Central memory CD4-positive, alpha-beta T cell (primary cell): Measurements from ENCODE around the gene SH3RF3.

Experiments used
- DNase-seq: peaks from one replicate; pipeline ENCODE4 v3.0.0; 2022

SH3RF3 gene

GRCh38 chr2:109342256-109342850 is 213.3 kb downstream of the SH3RF3 start:
- no peak for DNase-seq

GRCh38 chr2:109342930-109343329 is 213.9 kb downstream of the SH3RF3 start:
- DNase-seq = no peak

GRCh38 chr2:109343460-109343859 is 214.5 kb downstream of the SH3RF3 start:
- DNase-seq = no peak

GRCh38 chr2:109344270-109344805 is 215.3 kb downstream of the SH3RF3 start:
- no peak for DNase-seq

GRCh38 chr2:109345091-109345490 is 216.1 kb downstream of the SH3RF3 start:
- no peak for DNase-seq

GRCh38 chr2:109345653-109346480 is 216.9 kb downstream of the SH3RF3 start:
- no peak for DNase-seq

GRCh38 chr2:109346601-109347228 is 217.7 kb downstream of the SH3RF3 start:
- no peak for DNase-seq

GRCh38 chr2:109347626-109348025 is 218.6 kb downstream of the SH3RF3 start:
- DNase-seq = no peak

- DNase-seq = no peak
These were observed 219.2 kb downstream of the SH3RF3 start for GRCh38 chr2:109348190-109348589.

- peak; percentile 66 for DNase-seq
These were observed 219.9 kb downstream of the SH3RF3 start for GRCh38 chr2:109348671-109349502.

- no peak for DNase-seq
These were observed 220.8 kb downstream of the SH3RF3 start for GRCh38 chr2:109349503-109350465.

- DNase-seq = no peak
These were observed 221.5 kb downstream of the SH3RF3 start for GRCh38 chr2:109350526-109350925.

- no peak for DNase-seq
These were observed 222.3 kb downstream of the SH3RF3 start for GRCh38 chr2:109351164-109351756.

GRCh38 chr2:109352056-109352897 is 223.3 kb downstream of the SH3RF3 start:
- DNase-seq = no peak

- DNase-seq = no peak
These were observed 224.1 kb downstream of the SH3RF3 start for GRCh38 chr2:109352898-109353689.

- DNase-seq = no peak
These were observed 225.1 kb downstream of the SH3RF3 start for GRCh38 chr2:109353806-109354745.

GRCh38 chr2:109355192-109355843 is 226.3 kb downstream of the SH3RF3 start:
- DNase-seq = no peak
